SK-N-SH (cell line): ENCODE results near the gene WFDC9.

Experiments
- ELF1 ChIP-seq: IDR thresholded peaks from 2 replicates; pipeline ENCODE4 v1.4.0; 2012
- FOXJ3 ChIP-seq: sonication (generic); formaldehyde crosslinking; IDR thresholded peaks from 2 replicates; pipeline ENCODE4 v1.5.1; 2020; ENCODE audit warnings: mild to moderate bottlenecking, missing genetic modification reagents
- GATA2 ChIP-seq: sonication (generic); formaldehyde crosslinking; IDR thresholded peaks from 2 replicates; pipeline ENCODE4 v1.5.0; 2020; ENCODE audit warnings: mild to moderate bottlenecking, missing genetic modification reagents
- NFIC ChIP-seq: IDR thresholded peaks from 2 replicates; pipeline ENCODE4 v1.4.0; 2012; ENCODE audit warnings: borderline replicate concordance
- POLR2AphosphoS5 ChIP-seq: IDR thresholded peaks from 2 replicates; pipeline ENCODE4 v1.6.1; 2012; ENCODE audit warnings: low read depth, low read length
- TF ChIP-seq, protein P1 (sequence below): fragments of 150-350 bp; IDR thresholded peaks from 2 replicates; pipeline ENCODE4 v1.6.1; 2016; ENCODE audit warnings: mild to moderate bottlenecking, low read depth, low read length
- TF ChIP-seq, protein P2 (sequence below): fragments of 150-350 bp; IDR thresholded peaks from 2 replicates; pipeline ENCODE4 v1.6.1; 2017; ENCODE audit warnings: antibody characterized with exemption, low read length, low read depth, borderline replicate concordance
- TF ChIP-seq, protein P3 (sequence below): fragments of 200-600 bp; sonication (generic); IDR thresholded peaks from 2 replicates; pipeline ENCODE4 v1.6.1; 2017; ENCODE audit warnings: antibody characterized with exemption, mild to moderate bottlenecking, moderate library complexity
- TF ChIP-seq, protein P4 (sequence below): IDR thresholded peaks from 2 replicates; pipeline ENCODE4 v1.4.0; 2012; ENCODE audit warnings: low read depth
- TF ChIP-seq, protein P5 (sequence below): IDR thresholded peaks from 2 replicates; pipeline ENCODE4 v1.4.0; 2012; ENCODE audit warnings: low read depth, borderline replicate concordance

DNA sequence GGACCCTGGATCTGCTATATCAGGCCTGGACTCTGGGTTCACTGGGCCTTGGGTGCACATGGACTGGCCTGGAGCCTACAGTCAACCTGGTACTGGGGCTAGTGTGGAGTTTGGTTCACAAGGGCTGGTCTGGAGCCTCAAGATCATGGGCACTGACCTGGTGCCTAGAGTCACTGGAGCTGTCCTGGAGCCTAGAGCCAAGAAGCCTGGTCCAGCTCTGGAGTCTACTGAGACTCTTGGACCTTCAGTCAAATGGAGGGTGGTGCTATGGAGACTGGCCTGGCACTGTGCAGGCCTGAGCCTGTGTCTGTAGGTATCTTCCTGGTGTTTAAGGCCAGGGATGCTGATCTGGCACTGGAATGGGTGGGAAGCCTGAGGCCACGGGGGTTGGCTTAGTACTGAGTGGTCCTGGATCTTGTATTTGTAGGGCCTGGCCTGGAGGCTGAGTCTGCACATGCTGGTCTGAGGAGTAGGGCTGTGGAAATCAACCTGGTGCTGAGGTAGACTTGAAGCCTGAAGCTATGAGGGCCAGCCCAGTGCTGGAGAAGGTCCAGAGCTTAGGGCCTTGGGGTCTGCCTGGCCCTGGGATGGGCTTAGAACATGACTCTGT, 16.5 kb upstream of the WFDC9 start:
- TF ChIP-seq, protein P1, sequence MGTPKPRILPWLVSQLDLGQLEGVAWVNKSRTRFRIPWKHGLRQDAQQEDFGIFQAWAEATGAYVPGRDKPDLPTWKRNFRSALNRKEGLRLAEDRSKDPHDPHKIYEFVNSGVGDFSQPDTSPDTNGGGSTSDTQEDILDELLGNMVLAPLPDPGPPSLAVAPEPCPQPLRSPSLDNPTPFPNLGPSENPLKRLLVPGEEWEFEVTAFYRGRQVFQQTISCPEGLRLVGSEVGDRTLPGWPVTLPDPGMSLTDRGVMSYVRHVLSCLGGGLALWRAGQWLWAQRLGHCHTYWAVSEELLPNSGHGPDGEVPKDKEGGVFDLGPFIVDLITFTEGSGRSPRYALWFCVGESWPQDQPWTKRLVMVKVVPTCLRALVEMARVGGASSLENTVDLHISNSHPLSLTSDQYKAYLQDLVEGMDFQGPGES = no peak
- TF ChIP-seq, protein P2, sequence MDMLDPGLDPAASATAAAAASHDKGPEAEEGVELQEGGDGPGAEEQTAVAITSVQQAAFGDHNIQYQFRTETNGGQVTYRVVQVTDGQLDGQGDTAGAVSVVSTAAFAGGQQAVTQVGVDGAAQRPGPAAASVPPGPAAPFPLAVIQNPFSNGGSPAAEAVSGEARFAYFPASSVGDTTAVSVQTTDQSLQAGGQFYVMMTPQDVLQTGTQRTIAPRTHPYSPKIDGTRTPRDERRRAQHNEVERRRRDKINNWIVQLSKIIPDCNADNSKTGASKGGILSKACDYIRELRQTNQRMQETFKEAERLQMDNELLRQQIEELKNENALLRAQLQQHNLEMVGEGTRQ = no peak
- TF ChIP-seq, protein P3, sequence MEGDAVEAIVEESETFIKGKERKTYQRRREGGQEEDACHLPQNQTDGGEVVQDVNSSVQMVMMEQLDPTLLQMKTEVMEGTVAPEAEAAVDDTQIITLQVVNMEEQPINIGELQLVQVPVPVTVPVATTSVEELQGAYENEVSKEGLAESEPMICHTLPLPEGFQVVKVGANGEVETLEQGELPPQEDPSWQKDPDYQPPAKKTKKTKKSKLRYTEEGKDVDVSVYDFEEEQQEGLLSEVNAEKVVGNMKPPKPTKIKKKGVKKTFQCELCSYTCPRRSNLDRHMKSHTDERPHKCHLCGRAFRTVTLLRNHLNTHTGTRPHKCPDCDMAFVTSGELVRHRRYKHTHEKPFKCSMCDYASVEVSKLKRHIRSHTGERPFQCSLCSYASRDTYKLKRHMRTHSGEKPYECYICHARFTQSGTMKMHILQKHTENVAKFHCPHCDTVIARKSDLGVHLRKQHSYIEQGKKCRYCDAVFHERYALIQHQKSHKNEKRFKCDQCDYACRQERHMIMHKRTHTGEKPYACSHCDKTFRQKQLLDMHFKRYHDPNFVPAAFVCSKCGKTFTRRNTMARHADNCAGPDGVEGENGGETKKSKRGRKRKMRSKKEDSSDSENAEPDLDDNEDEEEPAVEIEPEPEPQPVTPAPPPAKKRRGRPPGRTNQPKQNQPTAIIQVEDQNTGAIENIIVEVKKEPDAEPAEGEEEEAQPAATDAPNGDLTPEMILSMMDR = no peak
- TF ChIP-seq, protein P4, sequence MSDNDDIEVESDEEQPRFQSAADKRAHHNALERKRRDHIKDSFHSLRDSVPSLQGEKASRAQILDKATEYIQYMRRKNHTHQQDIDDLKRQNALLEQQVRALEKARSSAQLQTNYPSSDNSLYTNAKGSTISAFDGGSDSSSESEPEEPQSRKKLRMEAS = no peak
- TF ChIP-seq, protein P5, sequence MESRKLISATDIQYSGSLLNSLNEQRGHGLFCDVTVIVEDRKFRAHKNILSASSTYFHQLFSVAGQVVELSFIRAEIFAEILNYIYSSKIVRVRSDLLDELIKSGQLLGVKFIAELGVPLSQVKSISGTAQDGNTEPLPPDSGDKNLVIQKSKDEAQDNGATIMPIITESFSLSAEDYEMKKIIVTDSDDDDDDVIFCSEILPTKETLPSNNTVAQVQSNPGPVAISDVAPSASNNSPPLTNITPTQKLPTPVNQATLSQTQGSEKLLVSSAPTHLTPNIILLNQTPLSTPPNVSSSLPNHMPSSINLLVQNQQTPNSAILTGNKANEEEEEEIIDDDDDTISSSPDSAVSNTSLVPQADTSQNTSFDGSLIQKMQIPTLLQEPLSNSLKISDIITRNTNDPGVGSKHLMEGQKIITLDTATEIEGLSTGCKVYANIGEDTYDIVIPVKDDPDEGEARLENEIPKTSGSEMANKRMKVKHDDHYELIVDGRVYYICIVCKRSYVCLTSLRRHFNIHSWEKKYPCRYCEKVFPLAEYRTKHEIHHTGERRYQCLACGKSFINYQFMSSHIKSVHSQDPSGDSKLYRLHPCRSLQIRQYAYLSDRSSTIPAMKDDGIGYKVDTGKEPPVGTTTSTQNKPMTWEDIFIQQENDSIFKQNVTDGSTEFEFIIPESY = no peak
- no peak for TF ChIP-seq POLR2AphosphoS5
- TF ChIP-seq FOXJ3 = no peak
- no peak for TF ChIP-seq NFIC
- no peak for TF ChIP-seq GATA2 (CRISPR knock-in tag)
- TF ChIP-seq ELF1 = no peak
